Peyer's patch (tissue), 4 donors: Measurements from ENCODE around the gene STUM.

ENCODE experiments used
- CTCF ChIP-seq, 6 experiments: fragments of 450-650 bp in 4 of 6; fragments of 200-600 bp in 2 of 6; sonication (generic) in 1 of 6; IDR thresholded peaks; one replicate each; pipeline ENCODE4 v1.5.1; 2017 to 2019; ENCODE audit warnings: antibody characterized with exemption in 6 of 6, mild to moderate bottlenecking in 3 of 6, moderate library complexity in 1 of 6
- POLR2A ChIP-seq, 2 donors: fragments of 450-650 bp; IDR thresholded peaks; one replicate each; pipeline ENCODE4 v1.5.1; 2017; ENCODE audit warnings: antibody characterized with exemption in 2 of 2, mild to moderate bottlenecking in 2 of 2, moderate library complexity in 2 of 2

DNA sequence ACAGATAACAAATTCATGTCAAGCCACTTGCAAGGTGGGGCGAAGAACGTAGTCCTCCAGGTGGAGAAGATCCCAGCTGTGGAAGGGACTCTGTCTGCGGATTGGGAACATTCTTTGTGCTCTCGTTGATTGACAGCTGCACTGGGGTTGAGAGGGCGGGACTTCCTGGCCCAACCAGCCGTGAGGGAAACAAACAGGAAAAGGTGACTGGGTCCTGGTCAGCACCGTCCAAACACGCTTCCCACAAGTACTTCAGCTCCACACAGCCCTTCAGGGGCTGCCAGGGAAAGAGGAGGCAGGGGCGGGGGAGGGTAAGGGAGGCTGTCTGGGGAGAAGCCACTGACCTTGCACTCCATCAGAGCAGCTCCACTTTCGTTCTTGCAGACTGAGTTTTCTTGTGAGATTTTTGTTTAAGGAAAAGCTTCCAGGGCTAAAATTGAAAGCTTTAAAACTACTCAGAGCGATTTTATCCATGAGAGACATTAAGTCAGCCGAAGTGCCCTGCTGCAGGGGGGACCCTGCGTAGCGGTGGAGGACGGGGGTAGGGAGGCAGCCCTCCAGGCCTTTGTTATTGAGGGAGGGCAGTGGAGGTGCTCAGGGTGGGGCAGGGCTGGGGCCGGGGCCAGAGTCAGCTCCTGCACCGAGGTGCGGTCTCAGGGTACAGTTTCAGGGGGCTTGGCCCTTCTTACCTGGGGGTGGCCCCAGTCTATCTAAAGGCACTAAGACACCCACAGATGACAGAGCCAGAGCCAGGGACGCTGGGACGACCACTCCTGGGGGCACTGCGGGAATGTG lies 21.6 kb upstream of the STUM start:
- TF ChIP-seq CTCF (IDR thresholded peaks at IDR 0.05) (no peak), POLR2A (IDR thresholded peaks at IDR 0.05) (no peak)
